Mammary epithelial cell (primary cell): Measurements from ENCODE around the gene L3MBTL3.

ENCODE experiments used
- CTCF ChIP-seq, 2 donors: IDR thresholded peaks in 1 of 2; conservative IDR thresholded peaks in 1 of 2; 2 replicates each; pipeline ENCODE4 v1.5.1; 2011 to 2012; ENCODE audit warnings: inconsistent platforms in 2 of 2, low read length in 2 of 2, mild to moderate bottlenecking in 2 of 2, control low read depth in 1 of 2, low read depth in 1 of 2; ENCODE audit not compliant: insufficient read depth in 1 of 2; ENCODE audit errors: extremely low read depth in 1 of 2
- EZH2 ChIP-seq: IDR thresholded peaks from 2 replicates; pipeline ENCODE4 v1.6.1; 2012; ENCODE audit warnings: low read length, inconsistent platforms, borderline replicate concordance

GRCh38 chr6:130143709-130144108 lies 125.3 kb downstream of the L3MBTL3 start:
- no peak for TF ChIP-seq CTCF (conservative IDR thresholded peaks at IDR 0.05 in 1 of 2, IDR thresholded peaks at IDR 0.05 in 1 of 2; ENCODE audit: extremely low read depth in 1 of 2, insufficient read depth in 1 of 2, low read depth in 1 of 2, low read length in 2 of 2)
- no peak for TF ChIP-seq EZH2
